ENCODE data around the gene ZNF768.
"Not testable (repeated sequence)": the region's sequence is repeated elsewhere in the genome, so short reads cannot be mapped to it uniquely, and the experiment has no call there.

Gene ZNF768

GRCh38 chr16:30485818-30486436 is 40.4 kb downstream of the ZNF768 start:
- in situ Hi-C loops (cut with HindIII; ENCODE audit: low pct_ligation_motif_present, low sequenced_read_pairs) = no loop called here
- TF ChIP-seq CTCF (IDR thresholded peaks at IDR 0.05; ENCODE audit: low read depth, low read length, missing control alignments) = no peak
- H3K27me3 ChIP-seq (replicated peaks) = no peaks in the 10 kb centered on the region
- H3K4me3 ChIP-seq (ENCODE audit: low read depth, low read length) = no peak overlapping the region
- H3K27ac ChIP-seq = no peak overlapping the region
- H3K36me3 ChIP-seq (replicated peaks) = no peaks in the 10 kb centered on the region
- no peak for DNase-seq

- H3K27ac ChIP-seq = no peak overlapping the region
- DNase-seq = no peak
- TF ChIP-seq CTCF (IDR thresholded peaks at IDR 0.05; ENCODE audit: low read depth, low read length, missing control alignments) = no peak
- no peaks in the 10 kb centered on the region for H3K36me3 ChIP-seq (replicated peaks)
- H3K4me3 ChIP-seq (ENCODE audit: low read depth, low read length) = no peak overlapping the region
- in situ Hi-C loops (cut with HindIII; ENCODE audit: low pct_ligation_motif_present, low sequenced_read_pairs) = no loop called here
- no peaks in the 10 kb centered on the region for H3K27me3 ChIP-seq (replicated peaks)
Observed at GRCh38 chr16:30484887-30485286, 41.5 kb downstream of the ZNF768 start.

- in situ Hi-C loops (cut with HindIII; ENCODE audit: low pct_ligation_motif_present, low sequenced_read_pairs) = no loop called here
- no peaks in the 10 kb centered on the region for H3K36me3 ChIP-seq (replicated peaks)
- H3K27me3 ChIP-seq (replicated peaks) = no peaks in the 10 kb centered on the region
- H3K27ac ChIP-seq = no peak overlapping the region
- TF ChIP-seq CTCF (IDR thresholded peaks at IDR 0.05; ENCODE audit: low read depth, low read length, missing control alignments) = peak; percentile 53
- H3K4me3 ChIP-seq (ENCODE audit: low read depth, low read length) = no peak overlapping the region
- no peak for DNase-seq
Observed at GRCh38 chr16:30482366-30482765, 44.0 kb downstream of the ZNF768 start.

- TF ChIP-seq CTCF (IDR thresholded peaks at IDR 0.05; ENCODE audit: low read depth, low read length, missing control alignments) = no peak
- in situ Hi-C loops (cut with HindIII; ENCODE audit: low pct_ligation_motif_present, low sequenced_read_pairs) = no loop called here
- DNase-seq = no peak
- H3K27ac ChIP-seq = no peak overlapping the region
- H3K36me3 ChIP-seq (replicated peaks) = no peaks in the 10 kb centered on the region
- H3K27me3 ChIP-seq (replicated peaks) = no peaks in the 10 kb centered on the region
- H3K4me3 ChIP-seq (ENCODE audit: low read depth, low read length) = no peak overlapping the region
Observed at GRCh38 chr16:30481381-30481780, 45.0 kb downstream of the ZNF768 start.

- H3K27me3 ChIP-seq (replicated peaks) = peaks cover 12% of the 10 kb centered on the region
- H3K27ac ChIP-seq = no peak overlapping the region
- no peak for TF ChIP-seq CTCF (IDR thresholded peaks at IDR 0.05; ENCODE audit: low read depth, low read length, missing control alignments)
- H3K4me3 ChIP-seq (ENCODE audit: low read depth, low read length) = no peak overlapping the region
- no peak for DNase-seq
- no peaks in the 10 kb centered on the region for H3K36me3 ChIP-seq (replicated peaks)
- in situ Hi-C loops (cut with HindIII; ENCODE audit: low pct_ligation_motif_present, low sequenced_read_pairs) = no loop called here
Observed at GRCh38 chr16:30478766-30479478, 47.4 kb downstream of the ZNF768 start.

- DNase-seq; H3K36me3 ChIP-seq (replicated peaks); H3K4me3 ChIP-seq (ENCODE audit: low read depth, low read length); H3K27ac ChIP-seq; in situ Hi-C loops (cut with HindIII; ENCODE audit: low pct_ligation_motif_present, low sequenced_read_pairs): not testable (repeated sequence)
- H3K27me3 ChIP-seq (replicated peaks) = peaks cover 20% of the 10 kb centered on the region
Observed at GRCh38 chr16:30477773-30478172, 48.6 kb downstream of the ZNF768 start.
